MG63 (cell line): ENCODE measurements around the gene LRRC27. TPM values are rescaled to one million over a fixed set of nuclear protein-coding genes. Genes with fewer than 3 reads are reported as not detected.
"Not testable (repeated sequence)": the region's sequence is repeated elsewhere in the genome, so short reads cannot be mapped to it uniquely, and the experiment has no call there.

Source experiments
- DNase-seq: peaks from one replicate; pipeline ENCODE4 v3.0.0-alpha.2; 2020
- H3K27me3 ChIP-seq: fragments of 250-450 bp; sonication (Bioruptor Pico); 2 replicates; pipeline ENCODE4 v1.5.1; 2020; ENCODE audit warnings: mild to moderate bottlenecking, moderate library complexity
- H3K36me3 ChIP-seq: fragments of 250-450 bp; sonication (Bioruptor Pico); 2 replicates; pipeline ENCODE4 v1.5.1; 2020; ENCODE audit warnings: mild to moderate bottlenecking, moderate library complexity
- H3K4me3 ChIP-seq: fragments of 250-450 bp; sonication (Bioruptor Pico); 2 replicates; pipeline ENCODE4 v1.5.1; 2020; ENCODE audit warnings: mild to moderate bottlenecking, moderate library complexity
- H3K9me3 ChIP-seq: fragments of 250-450 bp; sonication (Bioruptor Pico); 2 replicates; pipeline ENCODE4 v1.5.1; 2020; ENCODE audit warnings: mild to moderate bottlenecking, moderate library complexity
- total RNA-seq: library from RNA; depleted of rRNA; stranded (reverse); fragments of >200 nt; shearing (Covaris generic); gene quantifications from 2 replicates; pipeline ENCODE4 v1.2.3, GENCODE V29; 2014; ENCODE audit warnings: low replicate concordance

The LRRC27 gene
- total RNA-seq, 1 experiment from 2014 or later = 8.3 TPM

- no peak for DNase-seq
- H3K36me3 ChIP-seq = peaks cover 5% of the 10 kb centered on the region; the same call in 1 of the 2 replicates
- no peaks in the 10 kb centered on the region for H3K27me3 ChIP-seq
- H3K4me3 ChIP-seq = no peak overlapping the region
- H3K9me3 ChIP-seq = no peaks in the 10 kb centered on the region
Observed at GRCh38 chr10:132342553-132342952, 10.6 kb downstream of the LRRC27 start.

DNA sequence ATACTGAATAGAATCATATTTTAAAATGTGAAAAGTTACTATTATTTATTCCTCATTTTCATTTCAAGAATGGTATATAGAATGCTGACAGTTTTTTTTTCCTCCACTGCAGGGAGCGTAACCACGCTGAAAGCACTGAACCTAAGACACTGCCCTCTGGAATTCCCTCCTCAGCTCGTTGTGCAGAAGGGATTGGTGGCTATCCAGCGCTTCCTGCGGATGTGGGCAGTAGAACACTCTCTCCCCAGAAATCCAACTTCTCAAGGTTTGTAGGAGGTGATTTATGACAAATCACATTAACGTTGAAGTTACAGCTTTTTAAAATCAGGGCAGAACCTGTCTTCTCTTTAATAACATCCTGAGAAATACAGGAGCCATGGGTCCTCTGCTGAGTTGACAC is 12.4 kb downstream of the LRRC27 start:
- DNase-seq = no peak
- no peaks in the 10 kb centered on the region for H3K9me3 ChIP-seq
- peaks cover 5% of the 10 kb centered on the region; the same call in 1 of the 2 replicates for H3K36me3 ChIP-seq
- no peak overlapping the region for H3K4me3 ChIP-seq
- H3K27me3 ChIP-seq = no peaks in the 10 kb centered on the region

GRCh38 chr10:132345345-132345744 is 13.4 kb downstream of the LRRC27 start:
- H3K9me3 ChIP-seq = no peaks in the 10 kb centered on the region
- no peak for DNase-seq
- peaks cover 5% of the 10 kb centered on the region; the same call in 1 of the 2 replicates for H3K36me3 ChIP-seq
- no peaks in the 10 kb centered on the region for H3K27me3 ChIP-seq
- no peak overlapping the region for H3K4me3 ChIP-seq

GRCh38 chr10:132346806-132347205 is 14.8 kb downstream of the LRRC27 start:
- Histone ChIP-seq H3K4me3 (no peak overlapping the region), H3K9me3 (no peaks in the 10 kb centered on the region), H3K27me3 (no peaks in the 10 kb centered on the region), H3K36me3 (peaks cover 5% of the 10 kb centered on the region; the same call in 1 of the 2 replicates)
- no peak for DNase-seq

DNA sequence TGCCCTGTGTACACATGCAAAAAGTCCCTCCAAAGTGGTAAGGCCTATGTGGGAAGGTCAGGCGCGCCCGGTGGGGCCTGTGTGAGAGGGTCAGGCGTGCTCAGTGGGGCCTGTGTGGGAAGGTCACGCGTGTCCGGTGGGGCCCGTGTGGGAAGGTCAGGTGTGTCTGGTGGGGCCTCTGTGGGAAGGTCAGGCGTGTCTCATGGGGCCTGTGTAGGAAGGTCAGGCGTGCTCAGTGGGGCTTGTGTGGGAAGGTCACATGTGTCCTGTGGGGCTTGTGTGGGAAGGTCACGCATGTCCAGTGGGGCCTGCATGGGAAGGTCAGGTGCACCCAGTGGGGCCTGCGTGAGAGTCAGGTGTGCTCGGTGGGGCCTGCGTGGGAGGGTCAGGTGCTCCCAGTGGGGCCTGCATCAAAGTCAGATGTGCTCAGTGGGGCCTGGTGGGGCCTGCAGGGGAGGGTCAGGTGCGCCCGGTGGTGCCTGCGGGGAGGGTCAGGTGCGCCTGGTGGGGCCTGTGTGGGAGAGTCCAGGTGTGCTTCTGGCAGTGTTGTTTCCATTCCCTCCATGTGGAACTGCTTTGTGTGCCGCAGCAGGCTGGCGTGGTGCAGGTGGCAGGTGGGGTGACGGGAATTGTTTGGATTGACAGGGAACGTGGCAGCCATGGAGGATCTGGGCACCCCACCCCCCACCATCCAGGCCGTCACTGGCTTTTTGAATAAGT is 15.4 kb downstream of the LRRC27 start:
- DNase-seq = no peak
- Histone ChIP-seq H3K36me3 (no peaks in the 10 kb centered on the region), H3K4me3 (no peak overlapping the region), H3K27me3 (no peaks in the 10 kb centered on the region), H3K9me3 (no peaks in the 10 kb centered on the region)

GRCh38 chr10:132347931-132348267 is 15.9 kb downstream of the LRRC27 start:
- no peak overlapping the region for H3K4me3 ChIP-seq
- H3K27me3 ChIP-seq = no peaks in the 10 kb centered on the region
- H3K36me3 ChIP-seq = no peaks in the 10 kb centered on the region
- no peaks in the 10 kb centered on the region for H3K9me3 ChIP-seq
- DNase-seq = no peak

DNA sequence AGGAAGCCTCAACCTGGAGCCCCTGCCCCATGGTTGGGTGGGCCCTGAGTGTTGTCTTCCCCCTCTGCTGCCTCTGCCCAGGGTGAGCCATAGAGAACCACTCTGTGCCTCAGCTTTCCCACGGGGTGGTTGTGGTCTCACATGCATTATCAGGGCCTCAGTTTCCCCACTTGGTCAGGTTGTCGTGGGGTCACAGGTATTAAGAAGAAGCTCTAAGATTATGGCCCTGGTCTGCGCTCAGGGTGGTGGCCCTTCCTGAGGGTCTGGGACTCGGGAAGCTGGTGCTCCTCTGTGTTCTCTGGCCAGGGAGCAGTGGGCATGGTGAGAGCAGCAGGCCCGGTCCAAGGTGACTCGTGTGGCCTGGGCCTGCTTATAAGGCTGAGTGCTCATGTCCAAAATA is 17.8 kb downstream of the LRRC27 start:
- H3K27me3 ChIP-seq = no peaks in the 10 kb centered on the region
- no peaks in the 10 kb centered on the region for H3K9me3 ChIP-seq
- H3K4me3 ChIP-seq = no peak overlapping the region
- H3K36me3 ChIP-seq = no peaks in the 10 kb centered on the region
- DNase-seq = no peak

DNA sequence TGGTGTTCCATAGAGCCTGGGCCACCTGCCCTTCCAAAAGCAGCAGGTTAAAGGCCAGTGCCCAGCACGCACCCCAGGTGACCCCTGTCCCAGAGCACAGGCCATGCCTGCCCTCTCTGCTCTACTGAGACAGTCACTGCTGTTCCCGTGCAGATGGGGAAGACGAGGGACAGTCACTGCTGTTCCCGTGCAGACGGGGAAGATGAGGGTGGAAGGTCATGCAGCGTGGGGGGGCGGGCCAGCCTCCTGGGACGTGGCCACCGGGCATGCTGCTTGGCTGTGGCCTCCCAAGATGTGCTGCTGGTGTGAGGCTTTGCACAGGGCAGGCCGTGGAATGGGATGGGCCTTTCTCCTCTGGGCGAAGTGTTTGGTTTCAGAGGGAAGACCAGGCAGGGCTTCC is 18.4 kb downstream of the LRRC27 start:
- no peak overlapping the region for H3K4me3 ChIP-seq
- H3K27me3 ChIP-seq = no peaks in the 10 kb centered on the region
- H3K9me3 ChIP-seq = no peaks in the 10 kb centered on the region
- H3K36me3 ChIP-seq = no peaks in the 10 kb centered on the region
- no peak for DNase-seq

DNA sequence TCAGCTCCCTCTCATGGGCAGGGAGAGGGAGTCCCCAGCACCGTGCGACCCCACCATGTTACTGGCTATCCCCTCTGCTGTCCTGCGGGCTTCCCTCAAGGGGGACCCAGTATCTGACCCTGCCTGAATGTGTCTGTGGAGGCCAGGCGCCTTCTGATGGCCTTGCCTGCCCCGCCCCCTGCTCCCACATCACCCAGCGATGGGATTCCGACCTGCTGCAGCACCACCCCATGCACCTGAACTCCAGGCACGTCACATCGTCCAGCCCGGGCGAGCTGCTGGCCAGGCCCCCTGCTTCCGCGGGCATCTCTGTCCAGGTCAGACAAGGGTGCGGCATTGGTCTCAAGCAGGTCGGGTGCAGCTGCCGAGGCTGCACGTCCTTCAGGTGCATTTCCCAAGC is 19.0 kb downstream of the LRRC27 start:
- H3K9me3 ChIP-seq = no peaks in the 10 kb centered on the region
- no peak overlapping the region for H3K4me3 ChIP-seq
- no peaks in the 10 kb centered on the region for H3K27me3 ChIP-seq
- no peaks in the 10 kb centered on the region; the same call in 1 of the 2 replicates for H3K36me3 ChIP-seq
- no peak for DNase-seq

DNA sequence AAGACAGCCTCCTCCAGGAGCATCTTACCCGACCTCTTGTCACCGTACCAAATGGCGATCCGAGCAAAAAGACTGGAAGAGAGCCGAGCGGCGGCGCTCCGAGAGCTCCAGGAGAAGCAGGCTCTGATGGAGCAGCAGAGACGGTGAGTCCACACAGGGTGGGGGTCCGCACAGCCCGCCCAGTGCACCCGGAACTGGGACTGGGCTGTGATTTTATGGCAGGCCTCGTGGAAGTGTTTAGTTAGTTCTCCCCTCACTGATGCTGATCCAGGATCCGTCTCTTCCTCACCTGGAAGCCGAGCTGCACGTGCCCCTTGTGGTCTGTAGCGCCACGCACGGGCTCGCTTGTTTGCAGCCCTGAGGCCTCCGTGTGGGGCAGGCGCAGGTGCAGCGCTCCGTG is 19.6 kb downstream of the LRRC27 start:
- H3K27me3 ChIP-seq = no peaks in the 10 kb centered on the region
- H3K4me3 ChIP-seq = no peak overlapping the region
- no peaks in the 10 kb centered on the region for H3K9me3 ChIP-seq
- H3K36me3 ChIP-seq = no peaks in the 10 kb centered on the region; the same call in 1 of the 2 replicates
- no peak for DNase-seq

DNA sequence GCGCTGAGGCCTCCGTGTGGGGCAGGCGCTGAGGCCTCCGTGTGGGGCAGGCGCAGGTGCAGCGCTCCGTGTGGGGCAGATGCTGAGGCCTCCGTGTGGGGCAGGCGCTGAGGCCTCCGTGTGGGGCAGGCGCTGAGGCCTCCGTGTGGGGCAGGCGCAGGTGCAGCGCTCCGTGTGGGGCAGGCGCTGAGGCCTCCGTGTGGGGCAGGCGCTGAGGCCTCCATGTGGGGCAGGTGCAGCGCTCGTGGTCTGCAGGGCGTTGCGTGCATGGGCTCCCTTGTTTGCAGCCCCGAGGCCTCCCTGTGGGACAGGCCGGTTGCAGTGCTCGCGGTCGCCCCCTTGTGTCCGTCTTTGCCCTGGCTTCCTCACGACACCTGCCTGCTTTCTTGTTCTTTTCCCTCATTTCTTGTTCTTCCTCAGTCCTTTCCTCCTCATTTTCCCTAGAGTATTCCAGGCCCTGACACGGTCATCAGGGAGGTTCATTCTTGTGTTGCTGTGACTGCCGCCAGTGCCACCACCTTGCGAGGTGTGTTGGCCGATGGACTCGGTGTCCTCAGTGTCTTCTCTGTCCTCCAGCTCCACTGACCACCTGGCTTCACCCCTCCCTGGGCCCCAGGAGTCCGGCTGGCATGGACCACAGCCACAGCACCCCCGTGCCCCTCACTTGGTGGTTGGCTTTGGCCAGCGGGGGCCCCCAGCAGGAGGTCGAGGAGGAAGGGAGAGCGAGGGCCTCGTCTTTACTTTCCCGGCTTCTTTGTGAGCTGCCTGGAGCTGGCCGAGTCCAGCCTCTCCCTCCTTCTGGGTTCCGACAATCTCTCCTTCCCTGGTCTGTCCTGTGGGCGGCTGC is 20.7 kb downstream of the LRRC27 start:
- peak; percentile 48 for DNase-seq
- not testable (repeated sequence) for H3K4me3 ChIP-seq, H3K27me3 ChIP-seq, H3K36me3 ChIP-seq, H3K9me3 ChIP-seq

GRCh38 chr10:132353456-132354355 is 21.7 kb downstream of the LRRC27 start:
- Histone ChIP-seq H3K36me3 (no peaks in the 10 kb centered on the region; the same call in 1 of the 2 replicates), H3K9me3 (no peaks in the 10 kb centered on the region), H3K4me3 (no peak overlapping the region), H3K27me3 (no peaks in the 10 kb centered on the region)
- no peak for DNase-seq

- Histone ChIP-seq H3K36me3 (no peaks in the 10 kb centered on the region; the same call in 1 of the 2 replicates), H3K27me3 (no peaks in the 10 kb centered on the region), H3K9me3 (no peaks in the 10 kb centered on the region), H3K4me3 (no peak overlapping the region)
- DNase-seq = no peak
Observed at GRCh38 chr10:132354356-132355094, 22.5 kb downstream of the LRRC27 start.

DNA sequence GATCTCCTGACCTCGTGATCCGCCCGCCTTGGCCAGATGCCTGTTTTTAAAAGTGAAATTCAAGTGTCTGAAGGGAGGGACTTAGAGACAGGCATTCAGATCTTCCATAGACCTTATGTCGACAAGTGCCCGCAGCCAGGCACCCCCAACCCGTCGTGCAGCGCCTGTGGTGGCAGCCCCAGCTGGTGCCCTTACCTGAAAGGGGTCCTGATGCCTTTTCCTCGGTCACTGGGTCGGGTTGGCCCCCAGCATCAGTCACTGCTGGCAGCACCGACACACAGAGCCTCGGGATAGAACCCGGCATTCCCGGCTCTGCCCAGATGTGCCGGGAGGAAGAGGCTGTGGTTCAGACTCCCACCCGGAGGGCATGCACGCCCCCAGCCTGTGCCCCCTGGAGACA is 23.3 kb downstream of the LRRC27 start:
- Histone ChIP-seq H3K9me3 (no peaks in the 10 kb centered on the region), H3K4me3 (no peak overlapping the region), H3K27me3 (no peaks in the 10 kb centered on the region), H3K36me3 (no peaks in the 10 kb centered on the region; the same call in 1 of the 2 replicates)
- no peak for DNase-seq

DNA sequence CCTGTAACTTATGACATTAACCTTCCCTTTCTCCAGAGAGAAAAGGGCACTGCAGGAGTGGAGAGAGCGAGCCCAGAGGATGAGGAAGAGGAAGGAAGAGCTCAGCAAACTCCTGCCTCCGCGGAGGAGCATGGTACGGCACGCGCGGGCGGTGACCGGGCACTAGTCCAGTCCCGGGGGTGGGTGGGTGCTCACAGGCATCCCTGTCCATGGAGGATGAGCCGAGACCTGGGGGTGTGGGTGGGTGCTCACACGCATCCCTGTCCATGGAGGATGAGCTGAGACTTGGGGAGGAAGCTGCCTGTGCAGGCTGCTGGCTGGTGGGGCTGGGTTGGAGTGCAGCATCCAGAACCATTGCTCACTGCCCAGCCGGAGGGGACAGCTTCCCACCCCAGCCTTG is 23.8 kb downstream of the LRRC27 start:
- Histone ChIP-seq H3K4me3 (no peak overlapping the region), H3K27me3 (no peaks in the 10 kb centered on the region), H3K36me3 (no peaks in the 10 kb centered on the region; the same call in 1 of the 2 replicates), H3K9me3 (no peaks in the 10 kb centered on the region)
- no peak for DNase-seq

- no peak overlapping the region for H3K4me3 ChIP-seq
- H3K27me3 ChIP-seq = no peaks in the 10 kb centered on the region
- no peaks in the 10 kb centered on the region for H3K9me3 ChIP-seq
- H3K36me3 ChIP-seq = no peaks in the 10 kb centered on the region; the same call in 1 of the 2 replicates
- DNase-seq = no peak
Observed at GRCh38 chr10:132356621-132357195, 24.7 kb downstream of the LRRC27 start.
